ENCODE measurements around the gene MGAT4A. TPM values are rescaled to one million over a fixed set of nuclear protein-coding genes. Genes with fewer than 3 reads are reported as not detected.

The MGAT4A gene
- polyA plus RNA-seq, 2 of the 4 experiments (the other 2 are of a cell fraction), result 0.61 to 2.6 TPM

DNA sequence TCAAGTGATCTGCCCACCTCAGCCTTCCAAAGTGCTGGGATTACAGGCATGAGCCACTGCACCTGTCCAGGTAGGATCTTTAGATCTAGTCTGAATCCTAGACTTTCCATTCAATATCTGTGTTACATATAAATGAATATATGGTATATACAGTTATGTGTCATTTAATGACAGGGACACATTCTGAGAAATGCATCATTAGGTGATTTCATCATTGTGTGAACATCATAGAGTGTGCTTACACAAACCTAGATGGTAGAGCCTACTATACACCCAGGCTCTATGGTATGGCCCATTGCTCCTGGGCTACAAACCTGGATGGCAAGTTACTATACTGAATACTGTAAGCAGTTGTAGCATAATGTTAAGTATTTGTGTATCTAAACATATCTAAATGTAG, 15.5 kb upstream of the MGAT4A start:
- CTCF ChIA-PET, result no interaction called here

DNA sequence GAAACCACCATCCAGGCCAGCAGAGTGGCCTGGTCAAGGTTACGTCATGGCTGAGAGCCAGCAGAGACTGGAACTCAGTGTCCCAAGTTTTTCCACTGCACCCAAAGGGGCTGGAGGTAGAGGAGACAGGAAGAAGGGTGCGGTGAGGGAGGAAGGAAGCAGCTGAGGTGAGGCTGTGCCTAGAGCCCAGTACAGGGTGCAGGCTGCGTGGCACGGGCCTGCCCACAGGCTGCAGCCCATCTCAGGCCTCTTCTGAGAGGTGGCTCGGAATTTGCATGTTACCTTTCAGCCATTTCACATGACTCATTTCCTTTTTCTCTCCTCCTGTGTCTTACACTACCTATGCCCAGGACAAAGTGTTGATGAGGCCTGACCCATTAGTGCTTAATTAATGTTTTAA, 13.7 kb upstream of the MGAT4A start:
- ATAC-seq, result no peak
- CTCF ChIA-PET, result interaction anchor here (0.8 kb wide), 1 partner anchor 13 kb away, joined by 3 read pairs; no protein-coding TSS in a partner anchor
- Histone ChIP-seq H3K27ac (no peak overlapping the region), H3K4me2 (no peak overlapping the region), H3K4me1 (no peaks in the 10 kb centered on the region), H3K9me3 (no peaks in the 10 kb centered on the region), H3K4me3 (no peak overlapping the region)
- 72% methylated on average over 5 of the region's 5 CpGs for WGBS (ENCODE audit: missing lambda C conversion rate)
- DNase-seq (ENCODE audit: low read depth in 1 of 2, low spot score in 1 of 2), result no peak
- TF ChIP-seq, protein P1, sequence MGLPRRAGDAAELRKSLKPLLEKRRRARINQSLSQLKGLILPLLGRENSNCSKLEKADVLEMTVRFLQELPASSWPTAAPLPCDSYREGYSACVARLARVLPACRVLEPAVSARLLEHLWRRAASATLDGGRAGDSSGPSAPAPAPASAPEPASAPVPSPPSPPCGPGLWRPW (IDR thresholded peaks at IDR 0.05), result no peak
- TF ChIP-seq, protein P2, sequence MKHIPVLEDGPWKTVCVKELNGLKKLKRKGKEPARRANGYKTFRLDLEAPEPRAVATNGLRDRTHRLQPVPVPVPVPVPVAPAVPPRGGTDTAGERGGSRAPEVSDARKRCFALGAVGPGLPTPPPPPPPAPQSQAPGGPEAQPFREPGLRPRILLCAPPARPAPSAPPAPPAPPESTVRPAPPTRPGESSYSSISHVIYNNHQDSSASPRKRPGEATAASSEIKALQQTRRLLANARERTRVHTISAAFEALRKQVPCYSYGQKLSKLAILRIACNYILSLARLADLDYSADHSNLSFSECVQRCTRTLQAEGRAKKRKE (CRISPR knock-in tag; IDR thresholded peaks at IDR 0.05; ENCODE audit: low read depth), result no peak
- TF ChIP-seq HEYL (CRISPR knock-in tag; IDR thresholded peaks at IDR 0.05) (no peak), NPAS2 (CRISPR knock-in tag; IDR thresholded peaks at IDR 0.05; ENCODE audit: borderline replicate concordance) (no peak), MAFK (IDR thresholded peaks at IDR 0.05; ENCODE audit: partially characterized antibody) (no peak), HDAC2 (IDR thresholded peaks at IDR 0.05) (no peak), FOSL2 (IDR thresholded peaks at IDR 0.05) (no peak), FOSL2 (CRISPR knock-in tag; IDR thresholded peaks at IDR 0.05) (no peak), FOXS1 (CRISPR knock-in tag; IDR thresholded peaks at IDR 0.05) (no peak), MAZ (IDR thresholded peaks at IDR 0.05; ENCODE audit: borderline replicate concordance, low read depth, low read length) (no peak), NR3C1 (IDR thresholded peaks at IDR 0.05) (no peak), TP53 (CRISPR knock-in tag; IDR thresholded peaks at IDR 0.05) (no peak), EHMT2 (IDR thresholded peaks at IDR 0.05; ENCODE audit: low read depth) (no peak), JUN (IDR thresholded peaks at IDR 0.05) (no peak), ZNF302 (CRISPR knock-in tag; IDR thresholded peaks at IDR 0.05) (no peak), KDM5A (IDR thresholded peaks at IDR 0.05) (no peak)
- TF ChIP-seq, protein P3, sequence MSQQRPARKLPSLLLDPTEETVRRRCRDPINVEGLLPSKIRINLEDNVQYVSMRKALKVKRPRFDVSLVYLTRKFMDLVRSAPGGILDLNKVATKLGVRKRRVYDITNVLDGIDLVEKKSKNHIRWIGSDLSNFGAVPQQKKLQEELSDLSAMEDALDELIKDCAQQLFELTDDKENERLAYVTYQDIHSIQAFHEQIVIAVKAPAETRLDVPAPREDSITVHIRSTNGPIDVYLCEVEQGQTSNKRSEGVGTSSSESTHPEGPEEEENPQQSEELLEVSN (IDR thresholded peaks at IDR 0.05; ENCODE audit: borderline replicate concordance, low read depth), result no peak
- TF ChIP-seq, protein P4, sequence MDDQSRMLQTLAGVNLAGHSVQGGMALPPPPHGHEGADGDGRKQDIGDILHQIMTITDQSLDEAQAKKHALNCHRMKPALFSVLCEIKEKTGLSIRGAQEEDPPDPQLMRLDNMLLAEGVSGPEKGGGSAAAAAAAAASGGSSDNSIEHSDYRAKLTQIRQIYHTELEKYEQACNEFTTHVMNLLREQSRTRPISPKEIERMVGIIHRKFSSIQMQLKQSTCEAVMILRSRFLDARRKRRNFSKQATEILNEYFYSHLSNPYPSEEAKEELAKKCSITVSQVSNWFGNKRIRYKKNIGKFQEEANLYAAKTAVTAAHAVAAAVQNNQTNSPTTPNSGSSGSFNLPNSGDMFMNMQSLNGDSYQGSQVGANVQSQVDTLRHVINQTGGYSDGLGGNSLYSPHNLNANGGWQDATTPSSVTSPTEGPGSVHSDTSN (IDR thresholded peaks at IDR 0.05), result no peak
- POLR2A ChIA-PET, result no interaction called here
- FAIRE-seq, result no peak

More for the DNA sequence above, 15.5 kb upstream of the MGAT4A start:
- H3K4me3 ChIP-seq, result no peak overlapping the region
- POLR2A ChIA-PET, result no interaction called here
- no peaks in the 10 kb centered on the region for H3K4me1 ChIP-seq
- no peak overlapping the region for H3K4me2 ChIP-seq
- FAIRE-seq, result no peak
- ATAC-seq, result no peak
- no peak overlapping the region for H3K27ac ChIP-seq
- DNase-seq (ENCODE audit: low read depth in 1 of 2, low spot score in 1 of 2), result no peak
- no peaks in the 10 kb centered on the region for H3K9me3 ChIP-seq
- TF ChIP-seq CBX8 (IDR thresholded peaks at IDR 0.05), result no peak
- no peak for TF ChIP-seq RFX5 (IDR thresholded peaks at IDR 0.05)
- TF ChIP-seq, protein P5, sequence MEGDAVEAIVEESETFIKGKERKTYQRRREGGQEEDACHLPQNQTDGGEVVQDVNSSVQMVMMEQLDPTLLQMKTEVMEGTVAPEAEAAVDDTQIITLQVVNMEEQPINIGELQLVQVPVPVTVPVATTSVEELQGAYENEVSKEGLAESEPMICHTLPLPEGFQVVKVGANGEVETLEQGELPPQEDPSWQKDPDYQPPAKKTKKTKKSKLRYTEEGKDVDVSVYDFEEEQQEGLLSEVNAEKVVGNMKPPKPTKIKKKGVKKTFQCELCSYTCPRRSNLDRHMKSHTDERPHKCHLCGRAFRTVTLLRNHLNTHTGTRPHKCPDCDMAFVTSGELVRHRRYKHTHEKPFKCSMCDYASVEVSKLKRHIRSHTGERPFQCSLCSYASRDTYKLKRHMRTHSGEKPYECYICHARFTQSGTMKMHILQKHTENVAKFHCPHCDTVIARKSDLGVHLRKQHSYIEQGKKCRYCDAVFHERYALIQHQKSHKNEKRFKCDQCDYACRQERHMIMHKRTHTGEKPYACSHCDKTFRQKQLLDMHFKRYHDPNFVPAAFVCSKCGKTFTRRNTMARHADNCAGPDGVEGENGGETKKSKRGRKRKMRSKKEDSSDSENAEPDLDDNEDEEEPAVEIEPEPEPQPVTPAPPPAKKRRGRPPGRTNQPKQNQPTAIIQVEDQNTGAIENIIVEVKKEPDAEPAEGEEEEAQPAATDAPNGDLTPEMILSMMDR (IDR thresholded peaks at IDR 0.05), result no peak
- no peak for TF ChIP-seq MAFK (IDR thresholded peaks at IDR 0.05; ENCODE audit: partially characterized antibody)
- TF ChIP-seq, protein P4 (IDR thresholded peaks at IDR 0.05), result no peak
- TF ChIP-seq POLR2AphosphoS2 (conservative IDR thresholded peaks at IDR 0.05; ENCODE audit: low read length), result no peak
- no peak for TF ChIP-seq BHLHE40 (IDR thresholded peaks at IDR 0.05; ENCODE audit: low read depth, low read length)
- no peak for TF ChIP-seq TFCP2L1 (CRISPR knock-in tag; IDR thresholded peaks at IDR 0.05)
- no peak for TF ChIP-seq KDM1A (IDR thresholded peaks at IDR 0.05; ENCODE audit: low read depth)

Measured in A549 (cell line).